GM21381 (cell line): Measurements from ENCODE around the gene APC2.
A peak's percentile ranks its signal among the peaks of the same experiment; 100 is the strongest.

Experiments used
- ATAC-seq: cut with Tn5 transposase; IDR thresholded peaks from one replicate; pipeline ENCODE4 v1.9.1; 2021; ENCODE audit warnings: mild to moderate bottlenecking, moderate library complexity; ENCODE audit not compliant: unreplicated experiment

Gene APC2

DNA sequence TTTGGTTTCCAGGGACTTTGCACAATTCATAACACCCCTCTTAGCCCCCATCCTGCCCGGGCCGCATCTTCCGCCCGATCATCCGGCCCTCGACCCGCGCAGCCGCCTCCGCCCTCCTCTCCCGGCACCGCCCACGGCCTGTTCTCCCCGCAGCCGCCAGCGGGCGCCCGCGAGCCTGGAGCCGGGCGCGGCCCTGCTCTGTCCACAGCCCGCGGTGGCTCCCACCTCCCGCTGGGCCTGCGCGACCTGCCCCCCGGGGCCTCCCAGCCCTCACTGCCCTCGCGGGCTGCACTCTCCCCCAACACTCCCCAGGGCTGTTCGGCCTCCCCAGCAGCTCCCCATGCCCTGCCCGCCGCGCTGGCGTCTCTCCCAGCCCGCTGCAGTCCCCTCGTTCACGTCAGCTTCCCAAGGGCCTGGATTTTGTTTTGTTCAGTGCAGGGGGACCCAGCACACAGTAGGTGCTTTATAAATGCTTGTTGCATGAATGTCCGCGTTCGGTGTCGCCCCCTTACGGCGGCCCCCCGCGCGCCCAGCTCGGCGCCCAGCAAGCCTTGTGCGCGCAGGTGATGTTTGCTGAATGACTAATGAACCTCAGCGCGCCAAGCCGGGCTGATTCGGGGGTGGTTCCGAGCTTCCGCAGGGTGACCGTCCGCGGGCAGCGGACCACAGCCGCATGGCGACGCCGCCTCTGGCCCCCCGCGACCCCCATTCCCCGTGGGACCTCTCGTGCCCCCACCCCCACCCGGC is 4.6 kb upstream of the APC2 start:
- peak; percentile 57 for ATAC-seq

DNA sequence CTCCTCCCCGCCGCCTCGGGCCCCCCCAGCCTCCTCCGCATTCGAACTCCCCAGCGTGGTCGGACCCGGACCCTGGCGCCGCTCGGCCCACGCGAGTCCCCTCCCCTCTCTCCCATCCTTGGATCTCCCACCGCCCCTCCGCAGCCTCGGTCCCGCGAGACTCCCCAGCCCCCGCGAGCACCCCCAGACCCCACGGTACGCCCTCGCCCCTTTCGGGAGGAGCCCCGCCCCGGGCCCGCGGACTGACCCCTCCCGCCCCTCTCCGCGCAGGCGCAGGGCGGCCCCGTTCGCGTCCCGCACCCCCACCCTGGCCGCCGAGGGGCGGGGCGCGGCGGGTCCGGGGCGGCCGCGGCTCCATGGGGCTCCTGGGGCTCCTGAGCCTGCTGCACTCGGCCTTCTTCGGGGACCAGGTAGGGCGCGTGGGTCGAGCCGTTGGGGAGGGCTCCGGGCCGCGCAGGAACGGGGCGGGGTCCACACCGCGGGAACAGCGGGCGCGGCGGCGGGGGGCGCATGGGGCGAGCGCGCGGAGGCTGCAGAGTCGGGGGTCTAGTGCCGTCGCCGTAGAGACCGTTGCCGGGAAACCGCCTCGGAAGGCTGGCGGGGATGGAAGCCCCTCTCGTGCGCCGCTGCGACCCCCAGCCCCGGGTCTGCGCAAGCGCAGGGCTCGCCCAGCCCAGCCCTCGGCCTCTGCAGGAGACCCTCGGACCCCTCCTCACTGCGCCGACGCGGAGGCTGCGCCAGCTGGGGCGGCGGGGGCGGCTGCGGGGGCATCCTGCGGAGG is 3.8 kb upstream of the APC2 start:
- no peak for ATAC-seq

DNA sequence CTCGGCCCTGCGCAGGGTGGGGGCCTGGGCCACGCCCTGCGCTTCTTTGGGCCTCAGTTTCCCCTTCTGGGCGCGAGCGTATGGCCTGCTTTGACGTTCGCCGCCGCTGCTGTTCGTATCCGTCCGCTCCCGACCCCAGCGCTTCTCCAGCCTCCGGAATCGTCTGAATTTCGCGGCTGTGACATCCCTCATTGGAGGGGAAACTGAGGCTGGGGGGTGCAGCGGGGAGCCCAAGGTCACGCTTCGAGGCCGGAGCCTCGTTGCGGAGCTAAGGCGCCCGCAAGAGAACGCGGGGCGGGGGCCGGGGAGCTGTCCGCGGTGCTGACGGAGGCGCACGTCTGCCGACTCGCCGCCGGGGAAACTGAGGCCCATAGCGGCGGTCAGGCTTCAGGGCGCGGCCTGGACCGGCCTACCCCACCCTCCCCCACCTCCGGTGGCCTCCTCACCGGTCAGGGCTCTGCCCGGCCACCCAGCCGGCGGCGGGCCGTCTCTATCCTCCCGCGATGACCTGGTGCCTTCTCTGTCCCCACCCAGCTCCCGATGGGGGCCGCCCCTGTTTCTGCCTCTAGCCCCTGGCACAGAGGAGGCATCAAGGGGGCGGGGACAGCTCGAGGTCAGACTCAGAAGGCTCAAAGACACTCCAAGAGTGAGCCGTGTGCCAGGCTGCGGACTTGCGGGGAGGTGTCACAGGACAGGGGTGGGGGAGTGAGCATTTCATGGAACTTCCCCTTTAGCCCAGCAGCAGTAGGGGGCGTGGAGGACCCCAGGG is 3.0 kb upstream of the APC2 start:
- ATAC-seq: no peak

DNA sequence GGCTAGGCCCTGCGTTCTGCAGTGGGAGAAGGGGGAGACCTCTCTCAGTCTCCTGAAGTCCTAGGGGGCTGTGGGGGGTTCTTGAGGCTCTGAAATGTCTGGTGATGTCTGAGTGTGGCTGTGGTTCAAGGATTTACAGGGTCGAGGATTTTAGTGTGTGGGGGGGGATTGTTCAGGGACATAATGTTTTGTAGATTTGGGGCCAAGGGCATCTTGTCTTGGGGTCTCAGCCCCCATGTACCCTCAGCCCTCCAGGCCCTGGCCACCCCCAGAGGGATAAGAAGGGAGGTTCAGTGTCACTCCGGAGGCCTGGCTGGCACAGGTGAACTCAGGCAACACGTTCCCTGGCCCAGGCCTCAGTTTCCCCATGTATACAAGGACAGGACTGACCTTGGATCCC is 2.4 kb upstream of the APC2 start:
- no peak for ATAC-seq

DNA sequence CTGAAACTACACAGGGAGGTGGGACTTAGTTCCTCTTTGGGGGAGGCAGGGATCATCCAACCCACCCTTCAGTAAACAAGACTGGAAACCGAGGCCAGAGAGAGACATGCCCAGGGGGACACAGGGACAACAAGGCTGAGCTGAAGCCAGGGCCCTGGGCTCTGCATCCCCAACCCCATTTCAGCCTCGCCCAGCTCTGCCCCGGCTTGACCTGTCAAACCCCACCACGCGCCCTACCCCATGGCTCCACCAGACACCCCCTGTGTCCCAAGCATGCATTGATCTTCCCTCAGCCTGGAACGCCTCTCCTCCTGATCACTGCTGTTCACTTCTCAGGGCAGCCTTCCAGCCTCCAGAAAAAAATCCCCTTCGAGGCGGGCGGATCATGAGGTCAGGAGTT is 2.0 kb upstream of the APC2 start:
- ATAC-seq: no peak

DNA sequence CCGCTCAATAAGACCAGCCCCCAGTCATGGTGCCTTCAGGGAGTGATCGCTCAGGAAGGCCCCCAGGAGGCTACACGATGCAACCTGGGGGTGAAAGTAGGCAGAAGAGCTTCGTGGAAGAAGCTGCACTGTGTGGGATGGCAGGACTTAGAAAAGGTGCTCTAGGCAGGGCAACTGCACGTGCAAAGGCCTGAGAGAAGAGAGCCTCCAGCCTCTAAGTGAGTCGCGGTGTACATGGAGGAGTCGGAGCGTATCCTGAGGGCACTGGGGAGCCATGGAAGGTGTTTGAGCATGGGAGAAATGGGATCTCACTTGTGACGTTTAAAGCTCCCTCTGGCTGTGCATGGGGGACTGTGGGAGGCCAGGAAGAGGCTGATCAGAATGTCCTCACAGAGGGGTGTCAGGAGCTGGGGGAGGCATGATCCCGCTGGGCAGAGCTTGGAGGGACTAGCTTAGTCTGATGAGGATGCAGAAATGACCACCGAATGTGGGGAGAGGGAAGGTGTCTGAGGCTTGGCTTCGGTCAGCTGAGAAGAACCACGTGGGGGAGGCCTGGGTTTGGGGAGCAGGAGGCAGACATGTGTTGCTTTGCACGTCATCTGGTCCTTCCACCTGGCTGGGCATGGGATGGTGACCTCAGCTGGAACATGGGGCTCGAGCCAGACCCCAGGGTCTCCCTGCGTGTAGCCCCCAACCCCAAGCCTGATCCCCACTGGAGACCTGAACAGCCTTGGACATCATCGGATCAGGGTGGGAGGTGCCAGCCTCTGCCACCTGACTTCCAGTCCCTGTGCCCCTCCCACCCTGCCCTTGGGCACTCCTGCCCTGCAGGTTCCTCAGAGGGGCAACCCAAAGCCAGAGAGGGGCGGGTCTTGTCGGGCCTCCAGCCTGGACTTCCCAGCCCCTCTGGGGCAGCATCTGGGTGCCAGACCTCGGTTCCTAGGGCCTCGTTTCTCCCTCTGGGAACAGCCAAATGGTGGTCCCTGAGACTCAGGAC is 1.1 kb downstream of the APC2 start:
- ATAC-seq: no peak

DNA sequence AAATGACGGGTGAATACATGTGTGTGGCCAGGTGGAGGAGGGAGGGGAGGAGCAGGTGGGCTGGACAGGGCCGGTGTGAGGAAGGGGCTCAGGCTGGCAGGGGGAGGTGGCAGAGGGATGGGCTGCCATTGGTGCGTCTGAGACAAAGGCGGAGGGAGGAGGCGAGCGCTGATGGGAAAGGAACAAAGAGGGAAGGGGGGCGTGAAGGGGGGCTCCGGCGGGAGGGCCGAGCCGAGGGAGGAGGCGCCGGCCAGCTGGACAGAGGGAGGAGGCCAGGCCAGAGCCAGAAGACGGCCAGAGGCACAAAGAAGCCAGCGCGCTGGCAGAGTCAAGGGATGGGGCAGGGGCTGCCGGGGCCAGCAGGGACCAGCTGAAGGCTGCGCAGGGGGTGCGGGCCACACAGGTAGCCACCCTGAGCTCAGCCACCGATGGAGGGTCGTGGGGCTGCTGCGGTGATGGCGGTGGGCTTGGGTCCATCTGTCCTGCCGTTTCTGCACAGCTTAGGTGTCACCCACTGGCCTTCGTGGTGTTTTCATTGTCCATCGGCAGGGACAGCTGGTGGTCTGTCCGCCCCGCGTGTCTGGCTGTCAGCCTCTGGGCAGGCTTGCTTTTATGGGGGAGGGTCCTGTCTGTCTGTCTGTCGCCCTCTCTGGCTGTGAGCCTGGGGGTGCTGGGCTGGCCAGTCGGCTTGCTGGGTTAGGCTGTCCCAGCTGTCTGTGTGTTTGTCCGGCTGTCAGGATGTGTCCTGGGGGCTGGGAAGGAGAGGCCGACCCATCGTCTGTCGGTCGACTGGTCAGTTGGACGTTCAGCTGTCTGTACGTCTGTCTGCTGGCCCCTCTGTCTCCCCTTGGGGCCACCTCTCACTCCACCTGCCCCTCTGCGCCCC is 2.2 kb downstream of the APC2 start:
- ATAC-seq: no peak

DNA sequence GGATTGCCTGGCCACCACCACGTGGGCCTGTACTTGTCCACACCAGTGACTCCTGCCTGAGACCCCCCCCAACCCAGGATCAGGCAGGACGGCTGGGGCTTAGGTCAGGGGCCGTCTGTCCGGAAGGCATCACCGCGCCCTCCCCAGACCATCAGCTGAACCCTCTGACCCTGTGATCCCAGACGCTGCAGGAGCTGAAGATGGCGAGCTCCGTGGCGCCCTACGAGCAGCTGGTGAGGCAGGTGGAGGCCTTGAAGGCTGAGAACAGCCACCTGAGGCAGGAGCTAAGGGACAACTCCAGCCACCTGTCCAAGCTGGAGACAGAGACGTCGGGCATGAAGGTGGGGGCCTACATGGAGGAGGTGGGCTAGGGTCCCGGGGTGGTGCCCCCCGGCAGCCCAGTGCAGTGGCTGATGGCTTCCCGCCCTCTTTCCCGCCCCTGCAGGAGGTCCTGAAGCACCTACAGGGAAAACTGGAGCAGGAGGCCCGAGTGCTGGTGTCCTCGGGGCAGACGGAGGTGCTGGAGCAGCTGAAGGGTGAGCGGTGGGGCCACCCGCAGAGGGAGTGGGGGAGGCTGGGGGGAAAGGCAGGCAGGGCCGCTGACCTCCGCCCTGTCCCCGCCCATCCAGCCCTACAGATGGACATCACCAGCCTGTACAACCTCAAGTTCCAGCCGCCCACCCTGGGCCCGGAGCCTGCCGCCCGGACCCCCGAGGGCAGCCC is 3.0 kb downstream of the APC2 start:
- ATAC-seq: no peak

DNA sequence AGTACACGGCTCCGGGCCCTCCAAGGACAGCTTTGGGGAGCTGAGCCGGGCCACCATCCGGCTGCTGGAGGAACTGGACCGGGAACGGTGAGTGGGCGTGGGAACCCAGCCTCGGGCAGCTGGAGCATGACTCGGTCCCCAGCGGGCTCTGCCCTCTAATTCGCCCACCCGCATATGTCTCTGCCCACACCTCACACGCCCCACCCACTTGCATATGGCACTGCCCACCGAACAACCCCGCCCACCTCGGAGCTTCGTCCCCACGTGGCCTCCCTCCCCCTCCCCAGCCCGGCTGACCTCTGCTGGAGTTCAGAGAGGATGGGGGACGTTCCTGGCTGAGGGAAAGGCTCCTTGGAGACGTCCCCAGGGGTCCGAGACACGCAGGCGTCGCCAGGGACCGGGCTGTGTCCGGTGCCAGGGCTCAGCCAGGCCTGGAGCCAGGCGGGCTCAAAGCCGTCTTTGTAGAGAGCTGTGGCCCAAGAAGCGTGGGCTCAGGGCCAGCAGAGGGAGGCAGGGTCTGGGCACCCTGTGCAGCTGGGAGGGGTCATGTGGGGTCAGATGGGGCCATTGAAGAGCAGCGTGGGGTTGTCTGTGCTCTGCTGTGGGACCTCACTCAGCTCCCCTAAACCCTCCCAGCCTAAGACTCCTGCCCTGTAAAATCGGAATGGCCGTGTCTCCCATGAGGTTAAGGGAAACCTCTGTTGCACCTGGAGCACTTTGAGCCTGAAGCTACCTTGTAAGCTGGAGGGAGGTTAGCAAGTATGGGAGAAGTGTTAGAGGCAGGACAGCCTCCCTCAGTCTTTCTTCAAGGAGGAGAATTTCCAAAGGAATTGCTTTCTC is 3.8 kb downstream of the APC2 start:
- no peak for ATAC-seq

DNA sequence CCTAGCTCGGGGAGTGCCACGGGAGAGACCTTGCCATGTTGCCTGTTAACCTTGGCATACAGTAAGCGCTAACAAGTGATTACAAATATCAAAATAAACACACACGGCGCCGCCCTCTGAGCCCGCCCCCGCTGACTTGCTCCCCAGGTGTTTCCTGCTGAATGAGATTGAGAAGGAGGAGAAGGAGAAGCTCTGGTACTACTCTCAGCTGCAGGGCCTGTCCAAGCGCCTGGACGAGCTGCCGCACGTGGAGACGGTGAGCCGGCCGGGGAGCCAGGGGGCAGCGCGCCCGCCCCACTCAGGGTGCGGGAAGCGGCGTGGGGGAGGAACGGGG is 5.0 kb downstream of the APC2 start:
- no peak for ATAC-seq

DNA sequence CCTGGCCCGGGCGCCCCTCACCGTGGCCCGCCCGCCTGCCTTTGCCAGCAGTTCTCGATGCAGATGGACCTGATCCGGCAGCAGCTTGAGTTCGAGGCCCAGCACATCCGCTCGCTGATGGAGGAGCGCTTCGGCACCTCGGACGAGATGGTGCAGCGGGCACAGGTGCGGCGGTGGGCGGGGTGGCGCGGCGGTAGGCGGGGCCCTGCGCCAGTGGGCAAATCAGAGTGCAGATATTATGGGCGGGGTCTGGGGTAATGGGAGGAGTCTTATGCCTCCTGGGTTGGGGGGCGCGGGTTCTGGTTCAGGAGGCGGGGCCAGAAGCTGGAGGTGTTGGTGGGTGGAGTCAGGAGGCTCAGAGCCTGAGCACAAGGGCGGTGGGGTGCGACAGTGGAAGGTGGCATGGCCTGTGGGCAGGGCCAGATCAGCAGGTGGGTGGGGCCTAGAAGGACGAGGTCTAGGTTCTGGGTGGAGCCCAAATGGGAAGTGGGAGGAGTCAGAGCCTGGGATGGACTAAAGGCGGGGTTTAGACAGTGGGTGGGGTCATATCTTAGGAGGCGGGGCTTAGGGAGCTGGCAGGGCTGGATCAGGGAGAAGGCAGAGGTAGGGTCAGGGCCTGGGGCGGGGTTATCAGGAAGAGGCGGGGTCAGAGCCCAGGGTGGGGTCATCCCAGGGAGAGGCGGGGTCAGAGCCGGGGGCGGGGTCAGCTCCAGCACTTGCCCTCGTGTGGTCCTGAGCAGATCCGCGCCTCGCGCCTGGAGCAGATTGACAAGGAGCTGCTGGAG is 5.6 kb downstream of the APC2 start:
- ATAC-seq: no peak

DNA sequence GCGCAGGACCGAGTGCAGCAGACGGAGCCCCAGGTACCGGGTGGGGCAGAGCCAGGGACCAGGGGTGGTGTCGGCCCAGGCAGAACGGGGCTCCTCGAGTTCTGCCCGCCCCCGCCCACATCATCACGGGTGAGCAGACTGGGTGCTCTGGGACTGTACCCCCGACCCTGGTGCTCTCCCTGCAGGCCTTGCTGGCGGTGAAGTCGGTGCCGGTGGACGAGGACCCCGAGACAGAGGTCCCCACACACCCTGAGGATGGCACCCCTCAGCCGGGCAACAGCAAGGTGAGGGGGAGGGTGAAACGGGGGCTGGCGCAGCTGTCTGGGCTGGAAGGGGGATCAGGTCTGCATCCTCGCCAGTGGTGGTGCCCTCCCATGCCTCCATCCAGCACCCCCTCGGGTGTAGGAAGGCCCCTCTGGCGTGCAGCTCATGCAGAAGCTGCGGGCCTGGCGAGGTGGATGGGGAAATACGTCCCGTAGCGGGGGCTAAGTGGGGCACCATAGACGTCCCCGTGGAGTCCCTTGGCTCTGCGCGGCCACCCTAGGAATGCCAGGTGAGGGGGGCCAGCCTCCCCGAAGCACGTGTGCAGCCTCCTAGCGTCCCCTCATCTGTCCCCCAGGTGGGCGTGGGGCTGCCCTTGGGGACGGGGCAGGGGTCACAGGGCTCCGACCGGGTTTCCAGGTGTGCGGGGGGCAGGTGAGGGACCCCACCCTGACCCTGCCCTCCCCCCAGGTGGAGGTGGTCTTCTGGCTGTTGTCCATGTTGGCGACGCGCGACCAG is 6.4 kb downstream of the APC2 start:
- ATAC-seq: no peak

DNA sequence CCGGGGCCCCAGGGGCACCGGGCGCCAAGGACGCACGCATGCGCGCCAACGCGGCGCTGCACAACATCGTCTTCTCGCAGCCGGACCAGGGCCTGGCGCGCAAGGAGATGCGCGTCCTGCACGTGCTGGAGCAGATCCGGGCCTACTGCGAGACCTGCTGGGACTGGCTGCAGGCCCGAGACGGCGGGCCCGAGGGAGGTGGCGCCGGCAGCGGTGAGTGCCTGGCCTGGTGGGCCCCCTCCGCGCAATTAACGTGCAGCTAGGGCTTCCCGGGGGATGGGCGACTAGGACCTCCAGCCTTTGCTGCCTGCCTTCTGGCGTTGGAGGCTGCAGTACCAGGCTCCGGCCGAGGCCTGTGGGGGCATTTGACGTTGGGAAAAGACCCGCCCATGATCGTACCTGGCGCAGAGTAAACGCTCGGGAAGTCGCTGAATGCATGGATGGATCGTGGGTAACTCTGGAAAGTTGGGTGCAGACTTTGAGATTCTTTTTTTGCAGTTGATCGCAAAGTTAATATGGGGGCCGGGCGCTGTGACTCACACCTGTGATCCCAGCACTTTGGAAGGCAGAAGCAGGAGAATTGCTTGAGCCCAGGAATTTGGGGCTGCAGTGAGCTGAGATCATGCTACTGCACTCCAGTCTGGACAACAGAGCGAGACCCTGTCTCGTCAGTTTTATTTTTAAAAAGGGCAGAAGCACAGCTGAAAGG is 7.3 kb downstream of the APC2 start:
- ATAC-seq: no peak

DNA sequence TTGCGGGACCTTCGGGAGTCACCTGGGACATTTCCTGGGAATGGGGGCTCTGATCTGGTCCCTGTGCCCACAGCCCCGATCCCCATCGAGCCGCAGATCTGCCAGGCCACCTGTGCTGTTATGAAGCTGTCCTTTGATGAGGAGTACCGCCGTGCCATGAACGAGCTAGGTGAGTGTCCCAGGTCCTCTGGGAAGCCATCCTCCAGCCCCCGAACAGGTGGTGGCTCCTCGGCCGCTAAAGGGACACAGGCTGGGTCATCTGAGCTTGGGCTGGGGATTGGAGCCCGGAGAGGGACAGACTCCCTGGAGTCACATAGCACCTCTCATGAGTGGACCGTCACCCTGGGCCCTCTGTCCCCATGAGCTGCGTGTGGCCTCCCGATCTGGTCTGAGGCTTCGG is 8.0 kb downstream of the APC2 start:
- ATAC-seq: no peak

DNA sequence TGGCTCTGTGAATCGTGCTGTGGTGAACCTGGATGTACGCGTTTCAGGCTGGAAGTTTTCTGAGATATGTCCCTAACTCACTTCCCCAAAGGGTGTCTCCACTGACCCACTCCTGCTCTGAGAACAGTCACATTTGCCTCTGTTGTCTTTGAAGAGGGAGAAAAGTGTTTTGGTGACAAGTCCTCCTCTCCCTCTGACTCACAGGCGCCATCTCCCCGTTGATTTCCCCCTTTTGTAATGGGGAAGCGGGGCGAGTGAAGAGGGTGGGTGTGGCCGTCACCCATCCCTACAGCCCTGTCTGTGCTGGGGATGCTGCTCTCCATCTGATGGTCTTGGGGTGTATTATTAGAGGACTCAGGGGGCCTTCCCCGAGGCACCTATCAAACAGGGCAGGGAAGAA is 9.6 kb downstream of the APC2 start:
- no peak for ATAC-seq
